ENCODE measurements around the gene PNMA6E.

DNA sequence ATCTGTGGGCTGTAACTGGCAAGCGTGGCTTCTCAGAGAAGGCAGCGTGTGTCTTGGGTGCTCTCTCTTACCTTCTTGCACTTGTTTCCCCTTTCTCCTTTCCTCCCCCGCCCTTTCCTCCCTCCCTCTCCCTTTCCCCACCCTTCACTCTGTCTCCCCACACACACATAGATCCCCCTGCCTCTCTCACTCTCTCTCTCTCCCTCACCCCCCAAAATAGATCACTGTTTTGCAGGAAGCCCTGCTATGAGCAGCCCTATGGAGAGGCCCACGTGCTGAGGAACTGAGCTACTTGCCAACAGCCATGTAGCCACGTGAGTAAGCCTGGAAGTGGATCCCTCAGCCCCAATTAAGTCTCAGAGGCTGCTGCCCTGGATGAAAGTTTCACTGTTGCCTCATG is 4.3 kb upstream of the PNMA6E start:
- TF ChIP-seq CEBPB (IDR thresholded peaks at IDR 0.05; ENCODE audit: borderline replicate concordance, low read depth, low read length) (no peak), GABPA (IDR thresholded peaks at IDR 0.05; ENCODE audit: low read depth, low read length) (no peak), GABPA (CRISPR knock-in tag; IDR thresholded peaks at IDR 0.05; ENCODE audit: low read depth) (no peak), PCBP2 (optimal IDR thresholded peaks at IDR 0.05; ENCODE audit: low read depth, low read length, poor library complexity, severe bottlenecking) (no peak), NFRKB (IDR thresholded peaks at IDR 0.05) (no peak), ZBTB21 (CRISPR knock-in tag; IDR thresholded peaks at IDR 0.05) (no peak), ZSCAN22 (CRISPR knock-in tag; IDR thresholded peaks at IDR 0.05) (no peak), IKZF1 (IDR thresholded peaks at IDR 0.05) (no peak), STAT5B (CRISPR knock-in tag; IDR thresholded peaks at IDR 0.05) (no peak)
- TF ChIP-seq, protein P1, sequence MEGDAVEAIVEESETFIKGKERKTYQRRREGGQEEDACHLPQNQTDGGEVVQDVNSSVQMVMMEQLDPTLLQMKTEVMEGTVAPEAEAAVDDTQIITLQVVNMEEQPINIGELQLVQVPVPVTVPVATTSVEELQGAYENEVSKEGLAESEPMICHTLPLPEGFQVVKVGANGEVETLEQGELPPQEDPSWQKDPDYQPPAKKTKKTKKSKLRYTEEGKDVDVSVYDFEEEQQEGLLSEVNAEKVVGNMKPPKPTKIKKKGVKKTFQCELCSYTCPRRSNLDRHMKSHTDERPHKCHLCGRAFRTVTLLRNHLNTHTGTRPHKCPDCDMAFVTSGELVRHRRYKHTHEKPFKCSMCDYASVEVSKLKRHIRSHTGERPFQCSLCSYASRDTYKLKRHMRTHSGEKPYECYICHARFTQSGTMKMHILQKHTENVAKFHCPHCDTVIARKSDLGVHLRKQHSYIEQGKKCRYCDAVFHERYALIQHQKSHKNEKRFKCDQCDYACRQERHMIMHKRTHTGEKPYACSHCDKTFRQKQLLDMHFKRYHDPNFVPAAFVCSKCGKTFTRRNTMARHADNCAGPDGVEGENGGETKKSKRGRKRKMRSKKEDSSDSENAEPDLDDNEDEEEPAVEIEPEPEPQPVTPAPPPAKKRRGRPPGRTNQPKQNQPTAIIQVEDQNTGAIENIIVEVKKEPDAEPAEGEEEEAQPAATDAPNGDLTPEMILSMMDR (CRISPR knock-in tag; IDR thresholded peaks at IDR 0.05) = no peak

Data from HepG2 (cell line).